OCI-LY1 (cell line): ENCODE results near the gene TOP2A.
A peak's percentile ranks its signal among the peaks of the same experiment; 100 is the strongest.

Source experiments
- H2AFZ ChIP-seq: fragments of 200-600 bp; sonication (generic), shearing (Covaris generic); 2 replicates; pipeline ENCODE4 v1.6.0; 2014; ENCODE audit warnings: antibody characterized with exemption, mild to moderate bottlenecking, low read length
- H3F3A ChIP-seq: fragments of 200-600 bp; sonication (generic), shearing (Covaris generic); 2 replicates; pipeline ENCODE4 v1.6.0; 2014; ENCODE audit warnings: mild to moderate bottlenecking, antibody characterized with exemption, low read length, moderate library complexity; ENCODE audit not compliant: insufficient read depth
- H3K27ac ChIP-seq: fragments of 200-600 bp; sonication (generic); 2 replicates; pipeline ENCODE4 v1.5.1; 2014; ENCODE audit warnings: low read length, mixed run types, mild to moderate bottlenecking, low read depth; ENCODE audit not compliant: poor library complexity, severe bottlenecking
- H3K27me3 ChIP-seq: fragments of 200-600 bp; sonication (generic); 2 replicates; pipeline ENCODE4 v1.6.0; 2014; ENCODE audit warnings: antibody characterized with exemption, mild to moderate bottlenecking, low read length, moderate library complexity; ENCODE audit not compliant: insufficient read depth
- H3K36me3 ChIP-seq: fragments of 200-600 bp; sonication (generic); 2 replicates; pipeline ENCODE4 v1.6.1; 2014; ENCODE audit warnings: mild to moderate bottlenecking, antibody characterized with exemption, low read length, moderate library complexity, mixed read lengths; ENCODE audit not compliant: insufficient read depth
- H3K4me1 ChIP-seq: fragments of 200-600 bp; sonication (generic); 2 replicates; pipeline ENCODE4 v1.5.1; 2014; ENCODE audit warnings: mild to moderate bottlenecking, low read length, moderate library complexity; ENCODE audit not compliant: insufficient read depth, severe bottlenecking
- H3K4me2 ChIP-seq: fragments of 200-600 bp; sonication (generic), shearing (Covaris generic); 2 replicates; pipeline ENCODE4 v1.6.1; 2014; ENCODE audit warnings: low read length
- H3K4me3 ChIP-seq: fragments of 200-600 bp; sonication (generic); 2 replicates; pipeline ENCODE4 v1.5.1; 2014; ENCODE audit warnings: low read length, low read depth, mild to moderate bottlenecking, mixed read lengths; ENCODE audit not compliant: poor library complexity, severe bottlenecking
- H3K79me2 ChIP-seq: fragments of 200-600 bp; shearing (Covaris generic); 2 replicates; pipeline ENCODE4 v1.6.1; 2016; ENCODE audit warnings: mixed run types, low read length, mixed read lengths; ENCODE audit not compliant: insufficient read depth
- H3K9ac ChIP-seq: fragments of 200-600 bp; sonication (generic), shearing (Covaris generic); 2 replicates; pipeline ENCODE4 v1.6.1; 2014; ENCODE audit warnings: mild to moderate bottlenecking, low read length, mixed read lengths
- H3K9me2 ChIP-seq: fragments of 200-600 bp; sonication (generic), shearing (Covaris generic); 2 replicates; pipeline ENCODE4 v1.6.1; 2014; ENCODE audit warnings: low read depth, mild to moderate bottlenecking, low read length, mixed read lengths
- H3K9me3 ChIP-seq: fragments of 200-600 bp; shearing (Covaris generic); 2 replicates; pipeline ENCODE4 v1.6.1; 2014; ENCODE audit warnings: low read length, mixed read lengths
- H4K20me1 ChIP-seq: fragments of 200-600 bp; sonication (generic), shearing (Covaris generic); 2 replicates; pipeline ENCODE4 v1.6.0; 2016; ENCODE audit warnings: mild to moderate bottlenecking, low read length; ENCODE audit not compliant: insufficient read depth
- EZH2 ChIP-seq: fragments of 200-600 bp; sonication (generic), shearing (Covaris generic); IDR thresholded peaks from 2 replicates; pipeline ENCODE4 v1.8.0; 2017; ENCODE audit warnings: borderline replicate concordance, mixed run types, mild to moderate bottlenecking, antibody characterized with exemption, low read length, moderate library complexity, mixed read lengths
- TF ChIP-seq, protein P1 (sequence below): fragments of 200-600 bp; sonication (generic), shearing (Covaris generic); IDR thresholded peaks from 2 replicates; pipeline ENCODE4 v1.5.1; 2017; ENCODE audit warnings: mild to moderate bottlenecking, antibody characterized with exemption, low read length, moderate library complexity, mixed read lengths

The TOP2A gene

GRCh38 chr17:40355123-40355803 is 62.4 kb downstream of the TOP2A start:
- no peaks in the 10 kb centered on the region for H3K36me3 ChIP-seq
- no peaks in the 10 kb centered on the region for H4K20me1 ChIP-seq
- H3K9me3 ChIP-seq, result no peaks in the 10 kb centered on the region
- H3K79me2 ChIP-seq, result no peaks in the 10 kb centered on the region
- H3K9me2 ChIP-seq, result no peaks in the 10 kb centered on the region
- no peak overlapping the region for H3K4me2 ChIP-seq
- H3K27me3 ChIP-seq, result peaks cover 5% of the 10 kb centered on the region; the same call in 1 of the 2 replicates
- H2AFZ ChIP-seq, result no peak overlapping the region
- no peak overlapping the region for H3K4me3 ChIP-seq
- TF ChIP-seq, protein P1, sequence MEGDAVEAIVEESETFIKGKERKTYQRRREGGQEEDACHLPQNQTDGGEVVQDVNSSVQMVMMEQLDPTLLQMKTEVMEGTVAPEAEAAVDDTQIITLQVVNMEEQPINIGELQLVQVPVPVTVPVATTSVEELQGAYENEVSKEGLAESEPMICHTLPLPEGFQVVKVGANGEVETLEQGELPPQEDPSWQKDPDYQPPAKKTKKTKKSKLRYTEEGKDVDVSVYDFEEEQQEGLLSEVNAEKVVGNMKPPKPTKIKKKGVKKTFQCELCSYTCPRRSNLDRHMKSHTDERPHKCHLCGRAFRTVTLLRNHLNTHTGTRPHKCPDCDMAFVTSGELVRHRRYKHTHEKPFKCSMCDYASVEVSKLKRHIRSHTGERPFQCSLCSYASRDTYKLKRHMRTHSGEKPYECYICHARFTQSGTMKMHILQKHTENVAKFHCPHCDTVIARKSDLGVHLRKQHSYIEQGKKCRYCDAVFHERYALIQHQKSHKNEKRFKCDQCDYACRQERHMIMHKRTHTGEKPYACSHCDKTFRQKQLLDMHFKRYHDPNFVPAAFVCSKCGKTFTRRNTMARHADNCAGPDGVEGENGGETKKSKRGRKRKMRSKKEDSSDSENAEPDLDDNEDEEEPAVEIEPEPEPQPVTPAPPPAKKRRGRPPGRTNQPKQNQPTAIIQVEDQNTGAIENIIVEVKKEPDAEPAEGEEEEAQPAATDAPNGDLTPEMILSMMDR, result peak; percentile 94
- TF ChIP-seq EZH2, result no peak
- no peaks in the 10 kb centered on the region for H3F3A ChIP-seq
- H3K4me1 ChIP-seq, result peaks cover 5% of the 10 kb centered on the region
- H3K27ac ChIP-seq, result no peak overlapping the region
- H3K9ac ChIP-seq, result no peak overlapping the region

DNA sequence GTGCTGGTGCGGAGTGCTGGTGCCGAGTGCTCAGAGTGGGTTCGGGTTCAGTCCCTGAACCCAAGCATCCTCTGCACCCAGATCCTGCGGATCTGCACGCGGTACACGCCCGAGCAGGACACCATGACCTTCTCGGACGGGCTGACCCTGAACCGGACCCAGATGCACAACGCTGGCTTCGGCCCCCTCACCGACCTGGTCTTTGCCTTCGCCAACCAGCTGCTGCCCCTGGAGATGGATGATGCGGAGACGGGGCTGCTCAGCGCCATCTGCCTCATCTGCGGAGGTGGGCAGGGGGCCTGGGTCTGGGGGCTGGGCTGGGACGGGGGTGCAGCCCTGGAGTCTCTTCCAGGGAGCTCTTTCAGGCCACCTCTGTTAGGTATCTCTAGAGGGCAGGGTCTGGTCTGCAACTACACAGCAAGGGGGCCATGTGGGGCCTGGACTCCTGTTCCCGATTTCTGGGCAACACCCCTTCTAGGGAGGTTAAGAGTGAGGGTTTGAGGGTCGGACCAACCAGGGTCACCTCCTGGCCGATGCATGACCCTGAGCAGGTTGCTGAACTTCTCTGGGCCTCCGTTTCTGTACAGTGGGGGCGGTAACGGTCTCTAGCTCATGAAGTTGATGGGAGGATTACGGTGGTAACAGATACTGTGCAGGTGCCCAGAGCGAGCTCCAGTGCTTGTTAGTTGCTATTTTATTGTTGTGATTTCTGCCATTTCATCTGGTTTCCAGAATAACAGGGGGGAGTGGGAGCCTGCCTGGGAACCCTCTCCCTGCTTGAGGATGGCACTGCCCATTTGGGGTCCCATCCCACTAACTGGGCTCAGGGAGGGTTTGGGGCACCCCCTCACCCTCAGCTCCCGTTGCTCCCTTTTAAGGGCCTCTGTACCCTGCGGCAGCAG is 63.2 kb downstream of the TOP2A start:
- H3K36me3 ChIP-seq, result no peaks in the 10 kb centered on the region
- H3K4me1 ChIP-seq, result peaks cover 5% of the 10 kb centered on the region
- H3K27me3 ChIP-seq, result peaks cover 5% of the 10 kb centered on the region; the same call in 1 of the 2 replicates
- H3F3A ChIP-seq, result no peaks in the 10 kb centered on the region
- TF ChIP-seq, protein P1, result no peak
- no peak for TF ChIP-seq EZH2
- H3K9me2 ChIP-seq, result no peaks in the 10 kb centered on the region
- no peak overlapping the region for H3K4me3 ChIP-seq
- no peaks in the 10 kb centered on the region for H4K20me1 ChIP-seq
- no peak overlapping the region for H3K27ac ChIP-seq
- no peak overlapping the region for H3K9ac ChIP-seq
- no peaks in the 10 kb centered on the region for H3K9me3 ChIP-seq
- H3K79me2 ChIP-seq, result no peaks in the 10 kb centered on the region
- H2AFZ ChIP-seq, result no peak overlapping the region
- H3K4me2 ChIP-seq, result no peak overlapping the region

GRCh38 chr17:40352779-40353394 is 64.8 kb downstream of the TOP2A start:
- Histone ChIP-seq H3K9me2 (no peaks in the 10 kb centered on the region), H3K27ac (no peak overlapping the region), H3K4me2 (no peak overlapping the region), H3K36me3 (no peaks in the 10 kb centered on the region), H3K79me2 (no peaks in the 10 kb centered on the region), H3K4me1 (peaks cover under 1% of the 10 kb centered on the region), H3K4me3 (no peak overlapping the region), H2AFZ (no peak overlapping the region), H3K9ac (no peak overlapping the region), H3K27me3 (peaks cover 5% of the 10 kb centered on the region; the same call in 1 of the 2 replicates), H3K9me3 (no peaks in the 10 kb centered on the region), H4K20me1 (no peaks in the 10 kb centered on the region), H3F3A (no peaks in the 10 kb centered on the region)
- TF ChIP-seq, protein P1, result no peak
- TF ChIP-seq EZH2, result no peak
